C4-2B (cell line): Measurements from ENCODE around the gene SLC2A6.

Experiments
- H3K27ac ChIP-seq: fragments of 450-650 bp; 2 replicates; pipeline ENCODE4 v1.5.1; 2017
- CTCF ChIP-seq: fragments of 450-650 bp; conservative IDR thresholded peaks from 2 replicates; pipeline ENCODE4 v1.5.1; 2017; ENCODE audit warnings: mild to moderate bottlenecking
- ZFX ChIP-seq: fragments of 450-650 bp; IDR thresholded peaks from 2 replicates; pipeline ENCODE4 v1.6.1; 2017

SLC2A6 gene, protein sequence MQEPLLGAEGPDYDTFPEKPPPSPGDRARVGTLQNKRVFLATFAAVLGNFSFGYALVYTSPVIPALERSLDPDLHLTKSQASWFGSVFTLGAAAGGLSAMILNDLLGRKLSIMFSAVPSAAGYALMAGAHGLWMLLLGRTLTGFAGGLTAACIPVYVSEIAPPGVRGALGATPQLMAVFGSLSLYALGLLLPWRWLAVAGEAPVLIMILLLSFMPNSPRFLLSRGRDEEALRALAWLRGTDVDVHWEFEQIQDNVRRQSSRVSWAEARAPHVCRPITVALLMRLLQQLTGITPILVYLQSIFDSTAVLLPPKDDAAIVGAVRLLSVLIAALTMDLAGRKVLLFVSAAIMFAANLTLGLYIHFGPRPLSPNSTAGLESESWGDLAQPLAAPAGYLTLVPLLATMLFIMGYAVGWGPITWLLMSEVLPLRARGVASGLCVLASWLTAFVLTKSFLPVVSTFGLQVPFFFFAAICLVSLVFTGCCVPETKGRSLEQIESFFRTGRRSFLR

GRCh38 chr9:133478851-133479711 lies at the start of gene SLC2A6:
Gene SLC2A6, minus strand, starts transcription at chr9:133479099. Its CDS starts 40 bp downstream, at chr9:133479059.
- TF ChIP-seq ZFX (peak; percentile 73; the same call in 1 of the 2 replicates), CTCF (no peak)
- peak within 1 kb of the TSS; percentile 73 for H3K27ac ChIP-seq

GRCh38 chr9:133528001-133528875 lies 49.3 kb upstream of the SLC2A6 start:
- TF ChIP-seq ZFX (no peak), CTCF (no peak)
- no peak overlapping the region for H3K27ac ChIP-seq

- TF ChIP-seq ZFX (no peak), CTCF (no peak)
- no peak overlapping the region for H3K27ac ChIP-seq
Observed at GRCh38 chr9:133527444-133527920, 48.6 kb upstream of the SLC2A6 start.

- TF ChIP-seq CTCF (no peak), ZFX (no peak)
- no peak overlapping the region for H3K27ac ChIP-seq
Observed at GRCh38 chr9:133526721-133527321, 47.9 kb upstream of the SLC2A6 start.

- H3K27ac ChIP-seq: no peak overlapping the region
Observed at GRCh38 chr9:133525677-133526076, 46.8 kb upstream of the SLC2A6 start.

More at GRCh38 chr9:133525677-133526076, 46.8 kb upstream of the SLC2A6 start:
- TF ChIP-seq CTCF (no peak), ZFX (no peak)
